ENCODE results near the gene AURKA.

GRCh38 chr20:56343861-56344381 is 48.1 kb downstream of the AURKA start:
- TF ChIP-seq CTCF (conservative IDR thresholded peaks at IDR 0.05; ENCODE audit: low read length) (peak; percentile 53), EZH2phosphoT487 (IDR thresholded peaks at IDR 0.05; ENCODE audit: borderline replicate concordance, low read depth, low read length) (no peak)

All from OCI-LY7 (cell line).